ENCODE measurements around the gene STAB2. TPM values are rescaled to one million over a fixed set of nuclear protein-coding genes. Genes with fewer than 3 reads are reported as not detected.

The STAB2 gene
- total and polyA plus RNA-seq, 10 donors = 9.7 to 320 (median 200) TPM

DNA sequence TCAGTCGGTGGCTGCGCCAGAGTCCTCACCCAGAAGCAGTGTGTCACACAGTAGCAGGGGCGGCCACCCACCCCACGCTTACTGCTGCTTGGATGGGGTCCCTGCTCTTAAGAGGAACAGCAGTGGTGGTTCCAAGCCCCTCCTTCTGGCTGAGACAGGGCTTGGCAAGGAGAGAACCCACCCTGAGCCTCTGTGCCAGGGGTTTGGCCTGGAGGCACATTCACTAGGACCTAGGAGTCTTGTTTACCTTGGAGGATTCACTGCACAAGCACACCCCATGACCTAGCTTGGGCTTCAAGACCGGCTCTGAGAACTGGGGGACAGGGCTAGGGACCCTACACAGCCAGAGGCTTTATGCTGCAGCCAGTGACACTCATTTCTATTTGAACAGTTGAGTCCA, 175.4 kb downstream of the STAB2 start:
- Histone ChIP-seq H3K4me1 (no peaks in the 10 kb centered on the region), H3K27me3 (replicated peaks in 1 of 7) (no peaks in the 10 kb centered on the region), H3K4me3 (no peak overlapping the region), H3K36me3 (peaks cover 0 to 98% (median 51%) of the 10 kb centered on the region in 6 donors), H3K27ac (no peak overlapping the region), H3K9me3 (no peaks in the 10 kb centered on the region)
- TF ChIP-seq POLR2A (IDR thresholded peaks at IDR 0.05) (no peak), POLR2AphosphoS5 (IDR thresholded peaks at IDR 0.05) (peak in 1 of 3 donors; percentile 9)
- TF ChIP-seq, protein P1, sequence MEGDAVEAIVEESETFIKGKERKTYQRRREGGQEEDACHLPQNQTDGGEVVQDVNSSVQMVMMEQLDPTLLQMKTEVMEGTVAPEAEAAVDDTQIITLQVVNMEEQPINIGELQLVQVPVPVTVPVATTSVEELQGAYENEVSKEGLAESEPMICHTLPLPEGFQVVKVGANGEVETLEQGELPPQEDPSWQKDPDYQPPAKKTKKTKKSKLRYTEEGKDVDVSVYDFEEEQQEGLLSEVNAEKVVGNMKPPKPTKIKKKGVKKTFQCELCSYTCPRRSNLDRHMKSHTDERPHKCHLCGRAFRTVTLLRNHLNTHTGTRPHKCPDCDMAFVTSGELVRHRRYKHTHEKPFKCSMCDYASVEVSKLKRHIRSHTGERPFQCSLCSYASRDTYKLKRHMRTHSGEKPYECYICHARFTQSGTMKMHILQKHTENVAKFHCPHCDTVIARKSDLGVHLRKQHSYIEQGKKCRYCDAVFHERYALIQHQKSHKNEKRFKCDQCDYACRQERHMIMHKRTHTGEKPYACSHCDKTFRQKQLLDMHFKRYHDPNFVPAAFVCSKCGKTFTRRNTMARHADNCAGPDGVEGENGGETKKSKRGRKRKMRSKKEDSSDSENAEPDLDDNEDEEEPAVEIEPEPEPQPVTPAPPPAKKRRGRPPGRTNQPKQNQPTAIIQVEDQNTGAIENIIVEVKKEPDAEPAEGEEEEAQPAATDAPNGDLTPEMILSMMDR (IDR thresholded peaks at IDR 0.05 in 8 of 11, conservative IDR thresholded peaks at IDR 0.05 in 3 of 11) = no peak
- DNase-seq = no peak
- 77 to 93% (median 87%) methylated on average over 5 of the region's 5 CpGs for WGBS, 5 donors
- intact Hi-C loops (cut with DNase I; ENCODE audit: low total_unique reads) = no loop called here

DNA sequence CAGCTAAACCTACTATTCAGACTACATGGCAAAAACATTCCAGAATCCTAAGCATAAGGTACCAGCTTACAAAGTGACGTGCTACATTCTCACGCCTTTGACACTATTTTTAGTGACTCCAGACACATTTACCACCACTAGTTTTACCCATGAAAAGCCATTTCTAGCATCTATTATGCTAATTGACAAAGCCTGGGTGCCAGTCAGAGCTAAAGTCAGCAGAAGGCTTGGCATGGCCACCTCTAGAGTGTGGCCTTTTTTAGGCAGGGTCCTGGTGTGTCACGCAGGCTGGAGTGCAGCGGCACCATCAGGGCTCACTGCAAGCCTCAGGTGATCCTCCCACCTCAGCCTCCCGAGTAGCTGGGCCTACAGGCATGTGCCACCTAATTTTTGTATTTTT, 178.2 kb downstream of the STAB2 start:
- intact Hi-C loops (cut with DNase I; ENCODE audit: low total_unique reads) = no loop called here
- no peaks in the 10 kb centered on the region for H3K9me3 ChIP-seq
- WGBS, 5 donors = 91 to 96% (median 93%) methylated on average over 5 of the region's 5 CpGs
- no peak overlapping the region for H3K4me3 ChIP-seq
- peaks cover 0 to 79% (median 42%) of the 10 kb centered on the region in 6 donors for H3K36me3 ChIP-seq
- H3K4me1 ChIP-seq = no peaks in the 10 kb centered on the region
- H3K27ac ChIP-seq = no peak overlapping the region
- DNase-seq = no peak
- H3K27me3 ChIP-seq (replicated peaks in 1 of 7) = no peaks in the 10 kb centered on the region
- TF ChIP-seq POLR2A (IDR thresholded peaks at IDR 0.05) (no peak), POLR2AphosphoS5 (IDR thresholded peaks at IDR 0.05) (no peak)
- TF ChIP-seq, protein P1 (IDR thresholded peaks at IDR 0.05 in 8 of 11, conservative IDR thresholded peaks at IDR 0.05 in 3 of 11) = no peak

DNA sequence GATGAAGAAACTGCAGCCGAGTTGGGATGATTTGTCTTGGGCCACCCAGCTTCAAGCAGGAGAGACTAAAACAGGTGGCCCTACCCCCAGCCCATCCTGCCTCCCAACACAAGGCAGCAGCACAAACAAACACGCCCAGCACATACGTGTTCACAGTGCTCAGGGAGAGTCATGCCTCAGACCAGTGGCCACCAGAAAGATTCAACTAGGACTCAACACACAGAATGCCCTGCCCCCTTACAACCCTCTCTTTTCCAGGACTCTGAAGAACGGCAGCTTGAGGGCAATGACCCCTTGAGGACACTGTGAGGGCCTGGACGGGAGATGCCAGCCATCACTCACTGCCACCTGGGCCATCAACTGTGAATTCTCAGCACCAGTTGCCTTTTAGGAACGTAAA, 179.0 kb downstream of the STAB2 start:
- TF ChIP-seq, protein P1 (IDR thresholded peaks at IDR 0.05 in 8 of 11, conservative IDR thresholded peaks at IDR 0.05 in 3 of 11) = no peak
- no peak for TF ChIP-seq POLR2A (IDR thresholded peaks at IDR 0.05)
- no peak for TF ChIP-seq POLR2AphosphoS5 (IDR thresholded peaks at IDR 0.05)
- WGBS, 5 donors = 77 to 96% (median 90%) methylated on average over 6 of the region's 6 CpGs
- DNase-seq = no peak
- Histone ChIP-seq H3K27ac (no peak overlapping the region), H3K4me3 (no peak overlapping the region), H3K4me1 (no peaks in the 10 kb centered on the region), H3K36me3 (peaks cover 0 to 72% (median 39%) of the 10 kb centered on the region in 6 donors), H3K27me3 (replicated peaks in 1 of 7) (no peaks in the 10 kb centered on the region), H3K9me3 (no peaks in the 10 kb centered on the region)
- intact Hi-C loops (cut with DNase I; ENCODE audit: low total_unique reads) = no loop called here

DNA sequence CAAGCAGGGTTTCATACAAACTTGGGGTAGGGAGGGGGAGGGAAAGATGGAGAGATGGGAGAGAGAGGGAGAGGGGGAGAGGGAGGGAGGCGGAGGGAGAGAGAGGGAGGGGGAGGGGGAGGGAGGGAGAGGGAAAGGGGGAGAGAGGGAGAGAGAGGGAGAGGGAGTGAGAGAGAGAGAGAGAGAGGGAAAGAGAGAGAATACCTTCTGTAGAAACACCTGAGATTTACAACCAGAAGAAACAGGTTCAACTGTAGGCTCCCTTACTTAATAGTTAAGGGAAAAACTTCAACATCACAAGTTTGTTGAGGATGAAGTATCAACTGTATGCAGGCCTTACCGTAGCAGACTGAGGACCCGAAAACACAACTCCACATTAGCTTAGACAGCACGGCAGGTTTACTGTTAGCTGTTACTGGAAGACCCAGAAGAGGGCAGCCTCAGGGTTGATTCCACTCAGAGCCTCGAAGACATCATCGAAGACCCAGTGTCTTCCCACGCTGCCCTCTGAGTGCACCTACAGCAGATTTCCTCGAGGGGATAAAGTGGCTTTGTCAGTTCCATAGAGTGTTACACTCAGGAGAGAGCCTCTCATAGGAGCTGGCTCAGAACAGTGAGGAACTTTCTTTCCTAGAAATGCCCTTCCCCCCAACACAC, 181.5 kb downstream of the STAB2 start:
- Histone ChIP-seq H3K4me3 (no peak overlapping the region), H3K27me3 (replicated peaks in 1 of 7) (no peaks in the 10 kb centered on the region), H3K27ac (no peak overlapping the region), H3K9me3 (no peaks in the 10 kb centered on the region), H3K4me1 (peaks cover 0 to 16% (median 6%) of the 10 kb centered on the region in 6 donors), H3K36me3 (peaks cover 0 to 46% (median 20%) of the 10 kb centered on the region in 6 donors)
- TF ChIP-seq POLR2A (IDR thresholded peaks at IDR 0.05) (no peak), POLR2AphosphoS5 (IDR thresholded peaks at IDR 0.05) (no peak)
- TF ChIP-seq, protein P1 (IDR thresholded peaks at IDR 0.05 in 8 of 11, conservative IDR thresholded peaks at IDR 0.05 in 3 of 11) = no peak
- intact Hi-C loops (cut with DNase I; ENCODE audit: low total_unique reads) = no loop called here
- WGBS, 5 donors = 76 to 93% (median 88%) methylated on average over 6 to 7 of the region's 8 CpGs
- no peak for DNase-seq
